Endothelial cell of umbilical vein (primary cell): ENCODE results near the gene TUBA1A. TPM values are rescaled to one million over a fixed set of nuclear protein-coding genes. Genes with fewer than 3 reads are reported as not detected.

ENCODE experiments used
- BruUV-seq: library from RNA; stranded (reverse); fragments of 400-500 nt; replicated peaks from 2 replicates; lab custom pipeline; 2021; lab: Mats Ljungman, UMichigan
- CTCF ChIA-PET: fragments of 300-600, 350-600 bp; sonication (Branson Sonifier 250); formaldehyde crosslinking; loops from one replicate; lab custom pipeline; 2021; ENCODE audit warnings: antibody characterized with exemption, inconsistent platforms; lab: Charles Lee
- POLR2A ChIA-PET: fragments of 300-600, 350-600 bp; sonication (Branson Sonifier 250); formaldehyde crosslinking; loops from one replicate; lab custom pipeline; 2021; ENCODE audit warnings: antibody characterized with exemption, inconsistent platforms; lab: Charles Lee
- DNase-seq: peaks from one replicate; pipeline ENCODE4 v3.0.0-alpha.2; 2011; ENCODE audit warnings: low read depth, low spot score
- FAIRE-seq: peaks from 2 replicates; lab custom pipeline; 2011; peaks lifted over from hg19 to GRCh38; lab: Jason Lieb, UNC
- H2AFZ ChIP-seq: 2 replicates; pipeline ENCODE4 v1.6.0; 2012; ENCODE audit warnings: low read depth, low read length, control low read depth, inconsistent platforms
- H3K27ac ChIP-seq: 2 replicates; pipeline ENCODE4 v1.5.1; 2011; ENCODE audit warnings: low read depth, mild to moderate bottlenecking, control low read depth, low read length, moderate library complexity; ENCODE audit not compliant: insufficient read depth
- H3K27me3 ChIP-seq, 2 experiments: 2 replicates each; pipeline versions ENCODE4 v1.6.0 to v1.6.1; 2011; ENCODE audit warnings: low read length in 2 of 2, mixed read lengths in 1 of 2; ENCODE audit not compliant: control insufficient read depth in 2 of 2, insufficient read depth in 2 of 2
- H3K36me3 ChIP-seq, 2 experiments: 2 replicates in 1 of 2; 3 replicates in 1 of 2; pipeline ENCODE4 v1.5.1; 2011; ENCODE audit warnings: low read length in 2 of 2, mild to moderate bottlenecking in 1 of 2, moderate library complexity in 1 of 2; ENCODE audit not compliant: control insufficient read depth in 2 of 2, insufficient read depth in 2 of 2; ENCODE audit errors: extremely low read depth in 1 of 2
- H3K4me1 ChIP-seq: 3 replicates; pipeline ENCODE4 v1.5.1; 2011; ENCODE audit warnings: mild to moderate bottlenecking, low read length; ENCODE audit not compliant: control insufficient read depth, insufficient read depth; ENCODE audit errors: extremely low read depth
- H3K4me2 ChIP-seq: 2 replicates; pipeline ENCODE4 v1.6.1; 2011; ENCODE audit warnings: low read length, control low read depth, mixed read lengths; ENCODE audit not compliant: insufficient read depth
- H3K4me3 ChIP-seq, 3 experiments: fragments of 200-600 bp in 1 of 3; sonication (generic), shearing (Covaris generic) in 1 of 3; replicated peaks in 1 of 3; 2 replicates each; pipeline ENCODE4 v1.5.1; 2011 to 2016; ENCODE audit warnings: control low read depth in 3 of 3, low read length in 3 of 3, mild to moderate bottlenecking in 2 of 3, inconsistent platforms in 1 of 3, low read depth in 1 of 3, moderate library complexity in 1 of 3; ENCODE audit not compliant: insufficient read depth in 1 of 3
- H3K79me2 ChIP-seq: 2 replicates; pipeline ENCODE4 v1.6.0; 2012; ENCODE audit warnings: low read length, inconsistent platforms; ENCODE audit not compliant: control insufficient read depth, insufficient read depth
- H3K9ac ChIP-seq: replicated peaks from 2 replicates; pipeline ENCODE3; 2011; ENCODE audit warnings: low read length, control low read depth; ENCODE audit not compliant: insufficient read depth; ENCODE audit errors: extremely low read depth
- H3K9me1 ChIP-seq: replicated peaks from 3 replicates; pipeline ENCODE4 v1.6.0; 2011; ENCODE audit warnings: mild to moderate bottlenecking, low read length; ENCODE audit not compliant: control insufficient read depth, insufficient read depth; ENCODE audit errors: extremely low read depth
- H3K9me3 ChIP-seq: replicated peaks from 2 replicates; pipeline ENCODE4 v1.5.1; 2012; ENCODE audit warnings: low read length, inconsistent platforms; ENCODE audit not compliant: control insufficient read depth, insufficient read depth
- H4K20me1 ChIP-seq: replicated peaks from 2 replicates; pipeline ENCODE3; 2011; ENCODE audit warnings: mild to moderate bottlenecking, low read length; ENCODE audit not compliant: control insufficient read depth, insufficient read depth; ENCODE audit errors: extremely low read depth
- EZH2 ChIP-seq: IDR thresholded peaks from 2 replicates; pipeline ENCODE4 v1.6.1; 2012; ENCODE audit warnings: borderline replicate concordance, low read depth, mild to moderate bottlenecking, moderate library complexity, low read length, inconsistent platforms; ENCODE audit not compliant: severe bottlenecking
- FOS ChIP-seq: IDR thresholded peaks from 2 replicates; pipeline ENCODE4 v1.6.1; 2011; ENCODE audit warnings: mild to moderate bottlenecking, low read length, moderate library complexity, borderline replicate concordance; ENCODE audit not compliant: insufficient read depth
- GATA2 ChIP-seq: IDR thresholded peaks from 2 replicates; pipeline ENCODE4 v1.7.0; 2011; ENCODE audit warnings: low read depth, mild to moderate bottlenecking, moderate library complexity, mixed read lengths, low read length; ENCODE audit not compliant: insufficient read length, insufficient read depth
- JUN ChIP-seq: IDR thresholded peaks from 2 replicates; pipeline ENCODE4 v1.6.1; 2011; ENCODE audit warnings: borderline replicate concordance, low read depth; ENCODE audit not compliant: insufficient read length, insufficient read depth
- MYC ChIP-seq: IDR thresholded peaks from one replicate; pipeline ENCODE4 v1.6.1; 2011; ENCODE audit warnings: mild to moderate bottlenecking, low read depth, low read length
- POLR2A ChIP-seq: IDR thresholded peaks from 2 replicates; pipeline ENCODE4 v1.6.1; 2012; ENCODE audit warnings: low read depth, mild to moderate bottlenecking, control low read depth, low read length
- POLR2AphosphoS5 ChIP-seq: IDR thresholded peaks from 2 replicates; pipeline ENCODE4 v1.6.1; 2012; ENCODE audit warnings: low read depth, mild to moderate bottlenecking, control low read depth, low read length, moderate library complexity; ENCODE audit not compliant: insufficient read depth
- dilution Hi-C: fragments of 300-500 bp; cut with MboI; formaldehyde crosslinking; loops from one replicate; pipeline ENCODE4 v1.15.0; 2019; ENCODE audit warnings: low sequenced_read_pairs; ENCODE audit not compliant: extremely low pct_ligation_motif_present
- intact Hi-C: fragments of 100-400 bp; cut with micrococcal nuclease; formaldehyde crosslinking; loops from one replicate; pipeline ENCODE4 v1.10.0; 2022
- polyA plus RNA-seq, 4 experiments: library from polyadenylated mRNA; depleted of rRNA in 3 of 4; stranded (reverse) in 3 of 4; unstranded in 1 of 4; fragments of >200 nt; gene quantifications; 2 replicates each; pipeline versions ENCODE4 v1.2.1 to v1.2.3, GENCODE V29; 2011 to 2012; ENCODE audit warnings: missing spikeins in 1 of 4
- total RNA-seq: library from RNA; stranded (reverse); gene quantifications from 2 replicates; pipeline ENCODE4 v1.2.3, GENCODE V29; 2021
- TF ChIP-seq, protein P1 (sequence below), 2 donors: IDR thresholded peaks; 1 replicate in 1 of 2; 2 replicates in 1 of 2; pipeline ENCODE4 v1.5.1; 2011; ENCODE audit warnings: low read length in 2 of 2, mild to moderate bottlenecking in 2 of 2, moderate library complexity in 2 of 2, control low read depth in 1 of 2, inconsistent platforms in 1 of 2, low read depth in 1 of 2; ENCODE audit not compliant: insufficient read depth in 1 of 2; ENCODE audit errors: extremely low read depth in 1 of 2
- TF ChIP-seq, protein P2 (sequence below): IDR thresholded peaks from 2 replicates; pipeline ENCODE4 v1.6.1; 2011; ENCODE audit not compliant: insufficient read depth, insufficient read length

Gene TUBA1A
- total and polyA plus RNA-seq, 2 donors (not counting 3 experiments of a cell fraction or from before 2014, with no cell fraction given), result 740 to 2,429 TPM

DNA sequence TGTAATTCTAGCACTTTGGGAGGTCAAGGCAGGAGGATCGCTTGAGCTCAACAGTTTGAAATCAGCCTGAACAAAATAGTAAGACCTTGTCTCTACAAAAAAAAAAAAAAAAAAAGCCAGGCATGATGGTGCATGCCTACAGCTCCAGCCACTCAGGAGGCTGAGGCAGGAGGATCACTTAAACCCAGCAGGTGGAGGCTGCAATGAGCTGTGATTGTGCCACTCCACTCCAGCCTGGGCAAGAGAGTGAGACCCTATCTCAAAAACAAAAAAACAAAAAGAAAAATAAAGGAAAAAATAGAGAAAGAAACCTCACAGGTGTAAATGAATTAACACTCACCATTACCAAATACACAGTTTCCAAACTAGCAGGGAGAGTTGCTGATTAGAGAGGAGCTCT, 34.2 kb upstream of the TUBA1A start:
- BruUV-seq, result no TSS peak
- H3K4me3 ChIP-seq, result no peak overlapping the region
- dilution Hi-C loops, result no loop called here

DNA sequence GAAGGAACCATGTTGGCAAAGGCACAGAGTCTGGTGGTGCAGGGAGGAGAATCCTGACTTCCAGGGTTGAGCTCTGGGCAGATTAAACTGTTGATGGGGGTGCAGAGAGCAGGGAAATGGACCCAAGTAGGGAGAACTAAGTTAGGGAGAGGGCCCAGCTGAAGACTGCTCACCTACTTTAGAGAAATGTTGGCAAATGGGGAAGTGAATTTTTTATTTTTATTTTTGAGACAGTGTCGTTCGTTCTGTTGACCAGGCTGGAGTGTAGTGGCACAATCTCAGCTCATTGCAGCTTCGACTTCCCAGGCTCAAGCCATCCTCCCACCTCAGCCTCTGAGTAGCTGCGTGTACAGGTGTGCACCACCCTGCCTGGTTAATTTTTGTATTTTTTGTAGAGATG, 32.1 kb upstream of the TUBA1A start:
- H3K9me3 ChIP-seq, result no peaks in the 10 kb centered on the region
- POLR2A ChIA-PET, result interaction anchor here (0.7 kb wide), 1 partner anchor 110 kb away, joined by 5 read pairs; no protein-coding TSS in a partner anchor
- DNase-seq, result no peak
- H3K4me3 ChIP-seq, result no peak overlapping the region
- peaks cover 5% of the 10 kb centered on the region for H3K4me1 ChIP-seq
- H3K27ac ChIP-seq, result no peak overlapping the region
- H4K20me1 ChIP-seq, result no peaks in the 10 kb centered on the region
- no peak overlapping the region for H3K9ac ChIP-seq
- intact Hi-C loops (no loop called here), dilution Hi-C loops (no loop called here)
- no peaks in the 10 kb centered on the region for H3K79me2 ChIP-seq
- no peaks in the 10 kb centered on the region for H3K27me3 ChIP-seq
- no peaks in the 10 kb centered on the region for H3K9me1 ChIP-seq
- no peak for FAIRE-seq
- H2AFZ ChIP-seq, result no peak overlapping the region
- H3K36me3 ChIP-seq, result no peaks in the 10 kb centered on the region
- H3K4me2 ChIP-seq, result no peak overlapping the region
- CTCF ChIA-PET, result interaction anchor here (0.6 to 2.8 kb wide), 3 partner anchors 10 to 157 kb away, joined by 3 to 10 read pairs (median 3); no protein-coding TSS in a partner anchor
- no peak for TF ChIP-seq POLR2A
- TF ChIP-seq, protein P1, sequence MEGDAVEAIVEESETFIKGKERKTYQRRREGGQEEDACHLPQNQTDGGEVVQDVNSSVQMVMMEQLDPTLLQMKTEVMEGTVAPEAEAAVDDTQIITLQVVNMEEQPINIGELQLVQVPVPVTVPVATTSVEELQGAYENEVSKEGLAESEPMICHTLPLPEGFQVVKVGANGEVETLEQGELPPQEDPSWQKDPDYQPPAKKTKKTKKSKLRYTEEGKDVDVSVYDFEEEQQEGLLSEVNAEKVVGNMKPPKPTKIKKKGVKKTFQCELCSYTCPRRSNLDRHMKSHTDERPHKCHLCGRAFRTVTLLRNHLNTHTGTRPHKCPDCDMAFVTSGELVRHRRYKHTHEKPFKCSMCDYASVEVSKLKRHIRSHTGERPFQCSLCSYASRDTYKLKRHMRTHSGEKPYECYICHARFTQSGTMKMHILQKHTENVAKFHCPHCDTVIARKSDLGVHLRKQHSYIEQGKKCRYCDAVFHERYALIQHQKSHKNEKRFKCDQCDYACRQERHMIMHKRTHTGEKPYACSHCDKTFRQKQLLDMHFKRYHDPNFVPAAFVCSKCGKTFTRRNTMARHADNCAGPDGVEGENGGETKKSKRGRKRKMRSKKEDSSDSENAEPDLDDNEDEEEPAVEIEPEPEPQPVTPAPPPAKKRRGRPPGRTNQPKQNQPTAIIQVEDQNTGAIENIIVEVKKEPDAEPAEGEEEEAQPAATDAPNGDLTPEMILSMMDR (IDR thresholded peaks at IDR 0.05; ENCODE audit: extremely low read depth in 1 of 2, insufficient read depth in 1 of 2, low read depth in 1 of 2, low read length in 2 of 2), result no peak
- TF ChIP-seq JUN, result no peak
- no peak for TF ChIP-seq POLR2AphosphoS5
- TF ChIP-seq FOS, result no peak
- no peak for TF ChIP-seq MYC
- TF ChIP-seq GATA2, result no peak
- no peak for TF ChIP-seq EZH2
- TF ChIP-seq, protein P2, sequence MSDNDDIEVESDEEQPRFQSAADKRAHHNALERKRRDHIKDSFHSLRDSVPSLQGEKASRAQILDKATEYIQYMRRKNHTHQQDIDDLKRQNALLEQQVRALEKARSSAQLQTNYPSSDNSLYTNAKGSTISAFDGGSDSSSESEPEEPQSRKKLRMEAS, result no peak
- BruUV-seq, result no TSS peak

More for the DNA sequence above, 34.2 kb upstream of the TUBA1A start:
- DNase-seq, result no peak
- FAIRE-seq, result peak; percentile 62
- Histone ChIP-seq H3K36me3 (no peaks in the 10 kb centered on the region), H3K27ac (no peak overlapping the region), H2AFZ (peak overlapping the region; percentile 89), H3K27me3 (no peaks in the 10 kb centered on the region), H3K79me2 (no peaks in the 10 kb centered on the region), H3K9ac (no peak overlapping the region), H3K4me2 (peak overlapping the region; percentile 60), H3K9me3 (no peaks in the 10 kb centered on the region), H3K9me1 (no peaks in the 10 kb centered on the region), H3K4me1 (peaks cover 5% of the 10 kb centered on the region), H4K20me1 (no peaks in the 10 kb centered on the region)
- CTCF ChIA-PET, result interaction anchor here (1.0 to 4.2 kb wide), 11 partner anchors 9 to 159 kb away, joined by 3 to 57 read pairs (median 7); partner anchors contain the start of gene TUBA1B
- POLR2A ChIA-PET, result interaction anchor here (0.6 to 1.7 kb wide), 5 partner anchors 10 to 100 kb away, joined by 3 to 13 read pairs (median 4); partner anchors contain the start of gene TUBA1B
- TF ChIP-seq, protein P1 (IDR thresholded peaks at IDR 0.05; ENCODE audit: extremely low read depth in 1 of 2, insufficient read depth in 1 of 2, low read depth in 1 of 2, low read length in 2 of 2), result no peak
- intact Hi-C loops, result no loop called here
